SK-N-SH (cell line): ENCODE measurements around the gene BMP5.

Source experiments
- CTCF ChIP-seq: fragments of 200-600 bp; sonication (generic); IDR thresholded peaks from 2 replicates; pipeline ENCODE4 v1.6.1; 2017; ENCODE audit warnings: antibody characterized with exemption, mild to moderate bottlenecking, moderate library complexity
- ELF1 ChIP-seq: IDR thresholded peaks from 2 replicates; pipeline ENCODE4 v1.4.0; 2012
- EP300 ChIP-seq, 2 experiments: IDR thresholded peaks; 2 replicates each; pipeline versions ENCODE4 v1.4.0 to v1.6.1; 2012; ENCODE audit warnings: borderline replicate concordance in 1 of 2, low read depth in 1 of 2, low read length in 1 of 2
- FOXM1 ChIP-seq: IDR thresholded peaks from 2 replicates; pipeline ENCODE4 v1.4.0; 2012; ENCODE audit warnings: low read depth, mild to moderate bottlenecking
- MXI1 ChIP-seq: IDR thresholded peaks from 2 replicates; pipeline ENCODE4 v1.6.1; 2012; ENCODE audit warnings: mild to moderate bottlenecking, low read depth, low read length, improper control_type of control experiment
- PBX3 ChIP-seq: IDR thresholded peaks from 2 replicates; pipeline ENCODE4; 2012
- POLR2AphosphoS5 ChIP-seq: IDR thresholded peaks from 2 replicates; pipeline ENCODE4 v1.6.1; 2012; ENCODE audit warnings: low read depth, low read length
- RXRA ChIP-seq: IDR thresholded peaks from 2 replicates; pipeline ENCODE4 v1.4.0; 2012; ENCODE audit warnings: low read depth, mild to moderate bottlenecking, borderline replicate concordance
- TEAD4 ChIP-seq: IDR thresholded peaks from 2 replicates; pipeline ENCODE4 v1.4.0; 2012; ENCODE audit warnings: mild to moderate bottlenecking, borderline replicate concordance; ENCODE audit not compliant: insufficient read depth

- no peak for TF ChIP-seq FOXM1
- no peak for TF ChIP-seq CTCF
- TF ChIP-seq MXI1, result no peak
- TF ChIP-seq POLR2AphosphoS5, result no peak
- TF ChIP-seq TEAD4, result no peak
- TF ChIP-seq ELF1, result no peak
- TF ChIP-seq PBX3, result no peak
- TF ChIP-seq EP300 (IDR thresholded peaks at IDR 0.05; ENCODE audit: borderline replicate concordance in 1 of 2, low read depth in 1 of 2, low read length in 1 of 2), result no peak
- no peak for TF ChIP-seq RXRA
Observed at GRCh38 chr6:55746473-55746872, 128.9 kb downstream of the BMP5 start.
